22Rv1 (cell line): ENCODE results near the gene P2RY11.

Experiments
- CTCF ChIP-seq: fragments of 450-650 bp; IDR thresholded peaks from 2 replicates; pipeline ENCODE4 v1.5.1; 2017; ENCODE audit warnings: mild to moderate bottlenecking
- ZFX ChIP-seq: fragments of 450-650 bp; IDR thresholded peaks from 2 replicates; pipeline ENCODE4 v1.6.1; 2017; ENCODE audit warnings: antibody characterized with exemption, borderline replicate concordance

DNA sequence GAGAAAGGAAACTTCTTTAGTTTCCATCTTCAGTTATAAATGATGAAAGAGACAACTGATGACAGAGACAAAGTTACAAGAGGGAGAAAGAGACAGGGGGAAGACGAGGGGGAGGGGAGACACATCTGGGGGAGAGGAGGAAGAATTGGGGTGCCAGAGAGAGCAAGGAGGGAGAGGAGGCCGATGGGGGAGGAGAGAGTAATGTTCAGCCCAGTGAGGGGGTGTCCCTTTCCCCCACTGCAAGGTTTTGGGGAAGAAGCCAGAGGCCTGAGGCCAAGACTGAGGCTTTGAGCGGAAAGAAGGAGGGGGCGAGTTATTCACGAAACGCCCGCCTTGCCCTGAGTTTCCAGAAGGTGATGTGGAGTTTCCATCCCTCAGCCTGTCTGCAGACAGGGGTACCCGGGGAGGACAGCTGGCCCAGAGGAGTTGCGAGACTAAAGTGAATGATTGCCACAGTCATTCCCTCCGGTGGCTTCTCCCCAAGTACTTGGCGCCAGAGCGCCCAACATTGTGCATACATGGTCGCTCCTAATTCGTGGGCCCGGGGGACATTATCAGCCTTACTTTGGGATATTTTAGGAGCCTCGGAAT is 5.9 kb upstream of the P2RY11 start:
- TF ChIP-seq CTCF (no peak), ZFX (no peak)
